KG1 (cell line): Measurements from ENCODE around the gene LRP8.

Experiments used
- DNase-seq: peaks from one replicate; lab custom pipeline; 2025; lab: John Stamatoyannopoulos, UW

The LRP8 gene

GRCh38 chr1:53359225-53359933 lies 31.5 kb upstream of the LRP8 start:
- no peak for DNase-seq

- no peak for DNase-seq
Measured at GRCh38 chr1:53356637-53357036, 28.8 kb upstream of the LRP8 start.

GRCh38 chr1:53354119-53354518 lies 26.2 kb upstream of the LRP8 start:
- no peak for DNase-seq

- DNase-seq, result no peak
Measured at GRCh38 chr1:53352561-53352960, 24.7 kb upstream of the LRP8 start.

- no peak for DNase-seq
Measured at GRCh38 chr1:53350853-53351767, 23.2 kb upstream of the LRP8 start.

GRCh38 chr1:53349968-53350852 lies 22.3 kb upstream of the LRP8 start:
- DNase-seq, result no peak

GRCh38 chr1:53349369-53349835 lies 21.5 kb upstream of the LRP8 start:
- DNase-seq, result no peak

- DNase-seq, result no peak
Measured at GRCh38 chr1:53348486-53349368, 20.9 kb upstream of the LRP8 start.

GRCh38 chr1:53346814-53347176 lies 18.9 kb upstream of the LRP8 start:
- DNase-seq, result no peak

GRCh38 chr1:53345996-53346813 lies 18.3 kb upstream of the LRP8 start:
- DNase-seq, result no peak

GRCh38 chr1:53344921-53345838 lies 17.3 kb upstream of the LRP8 start:
- DNase-seq, result no peak

GRCh38 chr1:53343831-53344668 lies 16.2 kb upstream of the LRP8 start:
- DNase-seq, result no peak

- no peak for DNase-seq
Measured at GRCh38 chr1:53342735-53343470, 15.0 kb upstream of the LRP8 start.

- no peak for DNase-seq
Measured at GRCh38 chr1:53341961-53342707, 14.3 kb upstream of the LRP8 start.

GRCh38 chr1:53341521-53341895 lies 13.6 kb upstream of the LRP8 start:
- no peak for DNase-seq

GRCh38 chr1:53340660-53341520 lies 13.0 kb upstream of the LRP8 start:
- DNase-seq, result no peak
